Vagina (tissue), 2 donors: ENCODE results near the gene NFYB.

Source experiments
- CTCF ChIP-seq, 3 experiments: fragments of 450-650 bp in 2 of 3; fragments of 200-600 bp in 1 of 3; sonication (generic) in 1 of 3; IDR thresholded peaks; one replicate each; pipeline ENCODE4 v1.5.1; 2017 to 2019; ENCODE audit warnings: antibody characterized with exemption in 3 of 3, mild to moderate bottlenecking in 2 of 3, moderate library complexity in 2 of 3
- POLR2A ChIP-seq, 2 donors: fragments of 450-650 bp; IDR thresholded peaks; one replicate each; pipeline ENCODE4 v1.6.1; 2017; ENCODE audit warnings: antibody characterized with exemption in 2 of 2, mild to moderate bottlenecking in 2 of 2, moderate library complexity in 2 of 2
- POLR2AphosphoS5 ChIP-seq, 2 donors: sonication (generic); formaldehyde crosslinking; IDR thresholded peaks; one replicate each; pipeline ENCODE4 v1.9.0; 2017; ENCODE audit warnings: antibody characterized with exemption in 2 of 2, mild to moderate bottlenecking in 2 of 2, low read depth in 1 of 2; ENCODE audit not compliant: insufficient read depth in 1 of 2

- no peak for TF ChIP-seq CTCF (IDR thresholded peaks at IDR 0.05)
- no peak for TF ChIP-seq POLR2AphosphoS5 (IDR thresholded peaks at IDR 0.05; ENCODE audit: insufficient read depth in 1 of 2, low read depth in 1 of 2)
- TF ChIP-seq POLR2A (IDR thresholded peaks at IDR 0.05), result no peak
Observed at GRCh38 chr12:104154806-104155205, 16.8 kb upstream of the NFYB start.
